Ascending aorta (tissue), 2 donors: ENCODE results near the gene C16orf74. TPM values are rescaled to one million over a fixed set of nuclear protein-coding genes. Genes with fewer than 3 reads are reported as not detected.

Source experiments
- DNase-seq, 2 donors: peaks; one replicate each; pipeline ENCODE4 v3.0.0-alpha.2; 2019; ENCODE audit warnings: low spot score in 2 of 2
- H3K27ac ChIP-seq, 2 donors: fragments of 200-600 bp; sonication (generic); one replicate each; pipeline ENCODE4 v1.5.1; 2016 to 2017; ENCODE audit warnings: mild to moderate bottlenecking in 1 of 2
- H3K27me3 ChIP-seq: fragments of 200-600 bp; sonication (generic); one replicate; pipeline ENCODE4 v1.5.1; 2017
- H3K36me3 ChIP-seq, 2 donors: fragments of 200-600 bp; sonication (generic); one replicate each; pipeline ENCODE4 v1.5.1; 2016
- H3K4me1 ChIP-seq, 2 donors: fragments of 200-600 bp; sonication (generic); one replicate each; pipeline ENCODE4 v1.5.1; 2016 to 2017; ENCODE audit warnings: mild to moderate bottlenecking in 1 of 2
- H3K4me3 ChIP-seq, 2 donors: fragments of 200-600 bp; sonication (generic); one replicate each; pipeline ENCODE4 v1.5.1; 2016 to 2017; ENCODE audit warnings: mild to moderate bottlenecking in 1 of 2
- H3K9me3 ChIP-seq, 2 donors: fragments of 200-600 bp; sonication (generic); one replicate each; pipeline ENCODE4 v1.5.1; 2016
- CTCF ChIP-seq, 3 experiments: fragments of 200-600 bp in 2 of 3; fragments of 450-650 bp in 1 of 3; sonication (generic) in 2 of 3; IDR thresholded peaks; one replicate each; pipeline ENCODE4 v1.5.1; 2016 to 2019; ENCODE audit warnings: antibody characterized with exemption in 3 of 3, mild to moderate bottlenecking in 1 of 3, moderate library complexity in 1 of 3
- intact Hi-C: fragments of 100-400 bp; cut with DNase I; formaldehyde crosslinking; loops from one replicate; pipeline ENCODE4 v1.15.1; 2023
- total RNA-seq: library from RNA; depleted of rRNA; stranded (reverse); fragments of >200 nt; gene quantifications from one replicate; pipeline ENCODE4 v1.1.0, GENCODE V29; 2016

The C16orf74 gene
- total RNA-seq, 1 donor from 2014 or later, result not detected

- peaks cover 0 to 3% of the 10 kb centered on the region in 2 donors for H3K9me3 ChIP-seq
- H3K27ac ChIP-seq, result no peak overlapping the region
- no peak for TF ChIP-seq CTCF (IDR thresholded peaks at IDR 0.05)
- no peaks in the 10 kb centered on the region for H3K27me3 ChIP-seq
- no peak overlapping the region for H3K4me3 ChIP-seq
- no peak for DNase-seq
- intact Hi-C loops, result no loop called here
- H3K4me1 ChIP-seq, result no peaks in the 10 kb centered on the region
- H3K36me3 ChIP-seq, result no peaks in the 10 kb centered on the region
Measured at GRCh38 chr16:85706449-85707034, 44.4 kb downstream of the C16orf74 start.

GRCh38 chr16:85704900-85705846 lies 45.7 kb downstream of the C16orf74 start:
- Histone ChIP-seq H3K36me3 (no peaks in the 10 kb centered on the region), H3K4me3 (no peak overlapping the region), H3K4me1 (no peaks in the 10 kb centered on the region), H3K27ac (no peak overlapping the region), H3K27me3 (no peaks in the 10 kb centered on the region), H3K9me3 (peaks cover 0 to 5% of the 10 kb centered on the region in 2 donors)
- intact Hi-C loops, result no loop called here
- DNase-seq, result no peak
- TF ChIP-seq CTCF (IDR thresholded peaks at IDR 0.05), result no peak

DNA sequence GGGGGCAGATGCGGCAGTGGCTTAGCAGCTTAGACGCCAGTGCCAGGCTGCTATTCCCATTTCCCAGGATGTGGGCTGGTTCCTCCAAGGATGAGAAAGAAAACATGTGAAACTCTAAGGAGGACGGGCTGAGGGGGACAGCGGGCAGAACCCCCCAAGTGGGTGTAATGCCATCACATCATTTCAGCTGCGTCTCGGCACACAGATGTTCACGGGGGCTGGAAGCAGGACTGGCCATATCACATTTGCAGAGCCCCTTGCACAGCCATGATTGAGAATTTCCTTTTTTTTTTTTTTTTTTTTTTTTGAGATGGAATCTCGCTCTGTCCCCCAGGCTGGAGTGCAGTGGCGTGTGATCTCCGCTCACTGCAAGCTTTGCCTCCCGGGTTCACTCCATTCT lies 46.9 kb downstream of the C16orf74 start:
- H3K36me3 ChIP-seq, result no peaks in the 10 kb centered on the region
- no peak for DNase-seq
- peaks cover 0 to 5% of the 10 kb centered on the region in 2 donors for H3K9me3 ChIP-seq
- no peak overlapping the region for H3K27ac ChIP-seq
- H3K4me3 ChIP-seq, result no peak overlapping the region
- intact Hi-C loops, result no loop called here
- no peaks in the 10 kb centered on the region for H3K4me1 ChIP-seq
- no peak for TF ChIP-seq CTCF (IDR thresholded peaks at IDR 0.05)
- no peaks in the 10 kb centered on the region for H3K27me3 ChIP-seq

DNA sequence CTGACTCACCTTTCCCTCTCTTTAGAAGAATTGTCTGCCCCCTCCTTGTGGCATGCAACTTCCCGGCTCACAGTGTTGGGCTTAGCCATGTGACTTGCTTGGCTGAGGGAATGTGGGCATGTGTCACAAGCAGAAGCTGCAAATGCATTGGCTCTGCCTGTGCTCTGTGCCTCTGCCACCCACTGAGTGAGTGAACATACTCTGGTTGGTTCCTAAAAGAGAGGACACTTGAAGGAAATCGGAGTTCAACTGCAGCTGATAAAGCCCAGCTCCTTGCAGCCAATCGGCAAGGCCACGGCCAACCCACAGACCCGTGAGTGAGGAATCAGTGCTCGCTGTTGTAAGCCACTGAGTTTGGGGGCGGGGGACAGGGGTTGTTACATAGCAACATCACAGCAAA lies 51.3 kb downstream of the C16orf74 start:
- DNase-seq, result no peak
- no peak overlapping the region for H3K27ac ChIP-seq
- no peak for TF ChIP-seq CTCF (IDR thresholded peaks at IDR 0.05)
- H3K4me3 ChIP-seq, result no peak overlapping the region
- H3K4me1 ChIP-seq, result no peaks in the 10 kb centered on the region
- H3K36me3 ChIP-seq, result no peaks in the 10 kb centered on the region
- intact Hi-C loops, result no loop called here
- H3K9me3 ChIP-seq, result peaks cover 0 to 5% of the 10 kb centered on the region in 2 donors
- no peaks in the 10 kb centered on the region for H3K27me3 ChIP-seq

DNA sequence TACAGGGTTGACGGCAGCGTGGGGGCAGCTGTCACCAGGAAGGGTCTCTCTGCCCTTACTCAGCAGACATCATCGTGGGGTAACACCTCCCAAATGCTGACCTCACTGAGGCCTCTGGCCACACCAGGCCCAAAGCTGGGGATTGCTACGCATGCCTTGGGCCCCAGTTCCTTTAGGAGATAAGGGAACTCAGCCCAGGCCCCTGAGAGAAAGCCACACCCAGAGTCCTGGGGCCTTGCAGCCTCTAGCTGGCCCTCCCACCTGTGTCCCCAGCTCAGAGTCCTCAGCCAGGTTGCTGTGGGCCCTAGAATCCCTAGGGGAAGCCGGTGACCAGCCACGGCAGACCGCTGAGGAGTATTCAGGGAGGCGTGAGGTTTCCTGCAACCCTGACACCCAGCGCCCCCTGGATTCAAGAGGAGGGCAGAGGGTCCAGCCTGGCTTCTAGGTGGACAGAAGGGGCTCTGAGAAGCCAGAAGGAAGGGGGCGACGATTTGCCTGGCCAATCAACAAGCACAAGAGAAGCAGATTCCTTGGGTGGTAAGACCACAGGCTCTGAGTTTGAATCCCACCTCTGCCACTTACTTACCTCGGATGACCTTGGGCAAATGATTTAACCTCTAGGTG lies 51.8 kb downstream of the C16orf74 start:
- Histone ChIP-seq H3K36me3 (no peaks in the 10 kb centered on the region), H3K9me3 (peaks cover 0 to 5% of the 10 kb centered on the region in 2 donors), H3K27me3 (peaks cover 2% of the 10 kb centered on the region), H3K4me1 (no peaks in the 10 kb centered on the region), H3K27ac (no peak overlapping the region), H3K4me3 (no peak overlapping the region)
- no peak for TF ChIP-seq CTCF (IDR thresholded peaks at IDR 0.05)
- intact Hi-C loops, result no loop called here
- no peak for DNase-seq
